ENCODE data around the gene HTT. TPM values are rescaled to one million over a fixed set of nuclear protein-coding genes. Genes with fewer than 3 reads are reported as not detected.

The HTT gene
- polyA plus RNA-seq, 2 of the 4 experiments (the other 2 are of a cell fraction), result 14.5 to 16.9 TPM

DNA sequence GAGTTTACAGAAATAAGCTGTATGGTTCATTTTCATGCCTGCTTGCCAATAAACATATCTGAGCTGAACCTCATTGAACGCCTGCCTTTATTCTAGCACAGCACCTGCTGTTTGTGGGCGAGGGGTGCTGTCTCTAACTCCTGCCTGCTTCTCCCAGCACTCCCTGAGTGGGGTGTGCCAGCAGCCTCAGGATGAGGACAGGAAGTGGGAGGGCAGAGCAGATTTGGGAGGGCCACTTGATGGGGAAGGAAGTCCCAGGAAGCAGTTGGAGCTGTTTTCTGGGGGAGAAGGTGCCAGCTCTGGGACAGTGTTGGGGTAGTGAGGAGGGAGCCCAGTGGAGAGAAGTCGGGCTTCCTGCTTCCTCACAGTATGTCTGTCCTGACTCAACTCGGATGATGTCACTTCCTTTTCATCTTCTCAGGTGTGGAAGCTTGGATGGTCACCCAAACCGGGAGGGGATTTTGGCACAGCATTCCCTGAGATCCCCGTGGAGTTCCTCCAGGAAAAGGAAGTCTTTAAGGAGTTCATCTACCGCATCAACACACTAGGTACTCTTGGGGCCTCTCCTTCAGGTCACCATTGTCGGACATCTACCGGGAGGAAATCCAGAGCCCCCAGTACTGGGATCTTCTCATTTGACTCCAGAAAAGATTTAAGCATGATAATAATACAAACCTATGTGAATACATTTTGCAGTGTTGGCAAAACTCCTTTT is 145.4 kb downstream of the HTT start:
- Histone ChIP-seq H3K4me2 (no peak overlapping the region), H3K9me3 (no peaks in the 10 kb centered on the region), H3K27ac (no peak overlapping the region), H3K4me1 (no peaks in the 10 kb centered on the region), H3K4me3 (no peak overlapping the region)
- ATAC-seq (no peak), FAIRE-seq (no peak), DNase-seq (ENCODE audit: low read depth in 1 of 2, low spot score in 1 of 2) (no peak)
- 87% methylated on average over 9 of the region's 9 CpGs for WGBS (ENCODE audit: missing lambda C conversion rate)
- POLR2A ChIA-PET, result no interaction called here
- CTCF ChIA-PET, result interaction anchor here (0.8 to 1.0 kb wide), 2 partner anchors 11 to 84 kb away, joined by 3 read pairs; no protein-coding TSS in a partner anchor
- TF ChIP-seq RFX5 (IDR thresholded peaks at IDR 0.05) (no peak), RARB (CRISPR knock-in tag; IDR thresholded peaks at IDR 0.05) (no peak), TP53 (CRISPR knock-in tag; IDR thresholded peaks at IDR 0.05) (no peak), HDAC2 (IDR thresholded peaks at IDR 0.05) (no peak), POLR2AphosphoS2 (conservative IDR thresholded peaks at IDR 0.05; ENCODE audit: low read length) (no peak), ZSCAN20 (CRISPR knock-in tag; IDR thresholded peaks at IDR 0.05) (no peak), EP300 (IDR thresholded peaks at IDR 0.05) (no peak), RAD21 (conservative IDR thresholded peaks at IDR 0.05 in 1 of 2, IDR thresholded peaks at IDR 0.05 in 1 of 2) (no peak), MAFK (IDR thresholded peaks at IDR 0.05; ENCODE audit: partially characterized antibody) (no peak), NR3C1 (IDR thresholded peaks at IDR 0.05) (no peak)
- TF ChIP-seq, protein P1, sequence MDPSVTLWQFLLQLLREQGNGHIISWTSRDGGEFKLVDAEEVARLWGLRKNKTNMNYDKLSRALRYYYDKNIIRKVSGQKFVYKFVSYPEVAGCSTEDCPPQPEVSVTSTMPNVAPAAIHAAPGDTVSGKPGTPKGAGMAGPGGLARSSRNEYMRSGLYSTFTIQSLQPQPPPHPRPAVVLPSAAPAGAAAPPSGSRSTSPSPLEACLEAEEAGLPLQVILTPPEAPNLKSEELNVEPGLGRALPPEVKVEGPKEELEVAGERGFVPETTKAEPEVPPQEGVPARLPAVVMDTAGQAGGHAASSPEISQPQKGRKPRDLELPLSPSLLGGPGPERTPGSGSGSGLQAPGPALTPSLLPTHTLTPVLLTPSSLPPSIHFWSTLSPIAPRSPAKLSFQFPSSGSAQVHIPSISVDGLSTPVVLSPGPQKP (IDR thresholded peaks at IDR 0.05; ENCODE audit: low read depth, low read length), result no peak
- TF ChIP-seq, protein P2, sequence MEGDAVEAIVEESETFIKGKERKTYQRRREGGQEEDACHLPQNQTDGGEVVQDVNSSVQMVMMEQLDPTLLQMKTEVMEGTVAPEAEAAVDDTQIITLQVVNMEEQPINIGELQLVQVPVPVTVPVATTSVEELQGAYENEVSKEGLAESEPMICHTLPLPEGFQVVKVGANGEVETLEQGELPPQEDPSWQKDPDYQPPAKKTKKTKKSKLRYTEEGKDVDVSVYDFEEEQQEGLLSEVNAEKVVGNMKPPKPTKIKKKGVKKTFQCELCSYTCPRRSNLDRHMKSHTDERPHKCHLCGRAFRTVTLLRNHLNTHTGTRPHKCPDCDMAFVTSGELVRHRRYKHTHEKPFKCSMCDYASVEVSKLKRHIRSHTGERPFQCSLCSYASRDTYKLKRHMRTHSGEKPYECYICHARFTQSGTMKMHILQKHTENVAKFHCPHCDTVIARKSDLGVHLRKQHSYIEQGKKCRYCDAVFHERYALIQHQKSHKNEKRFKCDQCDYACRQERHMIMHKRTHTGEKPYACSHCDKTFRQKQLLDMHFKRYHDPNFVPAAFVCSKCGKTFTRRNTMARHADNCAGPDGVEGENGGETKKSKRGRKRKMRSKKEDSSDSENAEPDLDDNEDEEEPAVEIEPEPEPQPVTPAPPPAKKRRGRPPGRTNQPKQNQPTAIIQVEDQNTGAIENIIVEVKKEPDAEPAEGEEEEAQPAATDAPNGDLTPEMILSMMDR (IDR thresholded peaks at IDR 0.05), result no peak

DNA sequence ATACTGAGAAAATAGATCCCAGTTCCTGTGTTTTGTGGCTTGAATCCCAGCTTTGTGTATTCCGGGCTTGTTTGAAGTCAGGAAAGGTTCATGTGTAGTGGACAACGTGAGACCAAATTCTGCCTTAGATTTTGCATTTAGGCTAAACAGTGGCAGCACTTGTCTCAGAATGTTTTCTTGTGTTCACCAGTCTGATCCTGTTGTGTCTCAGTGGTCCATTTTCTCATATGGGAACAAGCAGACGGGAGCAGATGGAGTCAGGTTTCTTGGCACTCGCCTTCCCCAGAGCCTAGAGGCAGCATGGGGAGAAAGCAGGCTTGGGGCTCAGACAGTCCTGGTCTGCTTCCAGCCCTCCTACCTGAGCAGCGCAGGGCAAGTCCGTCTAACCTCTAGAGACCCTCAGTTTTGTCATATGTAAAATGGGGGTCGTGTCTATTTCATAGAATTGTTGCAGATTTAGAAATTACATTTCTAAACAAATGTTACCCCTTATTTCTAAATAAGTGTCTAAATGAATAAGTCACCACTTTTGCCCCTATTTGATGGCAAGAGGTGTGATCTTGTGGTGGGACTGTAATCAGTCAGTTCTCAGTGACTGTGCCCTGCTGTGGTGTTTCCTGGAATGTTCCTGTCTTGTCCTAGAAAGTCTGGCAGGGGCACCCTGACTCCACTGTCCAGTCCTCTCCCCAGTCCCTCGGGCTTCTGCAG is 146.1 kb downstream of the HTT start:
- Histone ChIP-seq H3K4me1 (no peaks in the 10 kb centered on the region), H3K27ac (no peak overlapping the region), H3K9me3 (no peaks in the 10 kb centered on the region), H3K4me3 (no peak overlapping the region), H3K4me2 (no peak overlapping the region)
- WGBS (ENCODE audit: missing lambda C conversion rate), result 82% methylated on average over 8 of the region's 8 CpGs
- ATAC-seq (no peak), DNase-seq (ENCODE audit: low read depth in 1 of 2, low spot score in 1 of 2) (no peak), FAIRE-seq (no peak)
- ChIA-PET CTCF (no interaction called here), POLR2A (no interaction called here)
- TF ChIP-seq ZC3H11A (IDR thresholded peaks at IDR 0.05) (no peak), ZFP36 (IDR thresholded peaks at IDR 0.05; ENCODE audit: borderline replicate concordance, partially characterized antibody) (no peak), NFE2L2 (conservative IDR thresholded peaks at IDR 0.05; ENCODE audit: low read length) (no peak), NPAS2 (CRISPR knock-in tag; IDR thresholded peaks at IDR 0.05; ENCODE audit: borderline replicate concordance) (no peak), HDAC2 (IDR thresholded peaks at IDR 0.05) (no peak), ZNF302 (CRISPR knock-in tag; IDR thresholded peaks at IDR 0.05) (no peak), PHF8 (IDR thresholded peaks at IDR 0.05; ENCODE audit: borderline replicate concordance, low read depth) (no peak), RFX5 (IDR thresholded peaks at IDR 0.05) (no peak), MAZ (IDR thresholded peaks at IDR 0.05; ENCODE audit: borderline replicate concordance, low read depth, low read length) (no peak), CBX8 (IDR thresholded peaks at IDR 0.05) (no peak), SMC3 (IDR thresholded peaks at IDR 0.05) (no peak), ESRRA (IDR thresholded peaks at IDR 0.05; ENCODE audit: borderline replicate concordance, low read length) (no peak), EHF (CRISPR knock-in tag; IDR thresholded peaks at IDR 0.05) (no peak)
- TF ChIP-seq, protein P3, sequence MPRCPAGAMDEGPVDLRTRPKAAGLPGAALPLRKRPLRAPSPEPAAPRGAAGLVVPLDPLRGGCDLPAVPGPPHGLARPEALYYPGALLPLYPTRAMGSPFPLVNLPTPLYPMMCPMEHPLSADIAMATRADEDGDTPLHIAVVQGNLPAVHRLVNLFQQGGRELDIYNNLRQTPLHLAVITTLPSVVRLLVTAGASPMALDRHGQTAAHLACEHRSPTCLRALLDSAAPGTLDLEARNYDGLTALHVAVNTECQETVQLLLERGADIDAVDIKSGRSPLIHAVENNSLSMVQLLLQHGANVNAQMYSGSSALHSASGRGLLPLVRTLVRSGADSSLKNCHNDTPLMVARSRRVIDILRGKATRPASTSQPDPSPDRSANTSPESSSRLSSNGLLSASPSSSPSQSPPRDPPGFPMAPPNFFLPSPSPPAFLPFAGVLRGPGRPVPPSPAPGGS (IDR thresholded peaks at IDR 0.05), result no peak
